Activated T-cell treated with anti-CD3 and anti-CD28 coated beads, Interleukin-2, amount 50 U/mL, for 4 hours (primary cell): ENCODE results near the gene CIAO2A. TPM values are rescaled to one million over a fixed set of nuclear protein-coding genes. Genes with fewer than 3 reads are reported as not detected.

Experiments
- ATAC-seq, 2 donors: fragments of 200-7000 bp; cut with Tn5 transposase; one replicate each; pipeline ENCODE4 v1.10.0; 2021
- DNase-seq: peaks from one replicate; pipeline ENCODE4 v3.0.0-alpha.2; 2020
- H3K27me3 Mint-ChIP-seq: one replicate; pipeline ENCODE4 v1.8.0; 2021; ENCODE audit warnings: low read depth, mixed read lengths
- H3K36me3 Mint-ChIP-seq: one replicate; pipeline ENCODE4 v1.8.0; 2022; ENCODE audit warnings: mixed read lengths; ENCODE audit not compliant: insufficient read depth
- H3K4me1 Mint-ChIP-seq: one replicate; pipeline ENCODE4 v1.8.0; 2021; ENCODE audit warnings: low read depth, mixed read lengths
- H3K4me3 Mint-ChIP-seq: one replicate; pipeline ENCODE4 v1.8.0; 2021; ENCODE audit warnings: mild to moderate bottlenecking, moderate library complexity, mixed read lengths
- H3K9me3 Mint-ChIP-seq: one replicate; pipeline ENCODE4 v1.8.0; 2021; ENCODE audit warnings: mixed read lengths
- total RNA-seq, 3 donors: library from RNA; stranded (reverse); gene quantifications; one replicate each; pipeline ENCODE4 v1.2.1, GENCODE V29; 2021

Gene CIAO2A
- total RNA-seq, 3 donors from 2014 or later = 37.5 to 45.4 (median 44.1) TPM

- Mint-ChIP-seq H3K4me1 (peaks cover 11% of the 10 kb centered on the region), H3K27me3 (no peaks in the 10 kb centered on the region), H3K36me3 (no peaks in the 10 kb centered on the region), H3K9me3 (no peaks in the 10 kb centered on the region), H3K4me3 (no peak overlapping the region)
- ATAC-seq = no peak
- no peak for DNase-seq
Measured at GRCh38 chr15:64026591-64026990, 67.0 kb downstream of the CIAO2A start.

GRCh38 chr15:64024172-64025050, 69.2 kb downstream of the CIAO2A start:
- Mint-ChIP-seq H3K27me3 (no peaks in the 10 kb centered on the region), H3K9me3 (no peaks in the 10 kb centered on the region), H3K4me3 (no peak overlapping the region), H3K4me1 (peaks cover 2% of the 10 kb centered on the region), H3K36me3 (no peaks in the 10 kb centered on the region)
- no peak for ATAC-seq
- DNase-seq = no peak

- Mint-ChIP-seq H3K4me1 (no peaks in the 10 kb centered on the region), H3K9me3 (no peaks in the 10 kb centered on the region), H3K36me3 (no peaks in the 10 kb centered on the region), H3K4me3 (no peak overlapping the region), H3K27me3 (no peaks in the 10 kb centered on the region)
- DNase-seq = no peak
- no peak for ATAC-seq
Measured at GRCh38 chr15:64023220-64023619, 70.4 kb downstream of the CIAO2A start.

- H3K27me3 Mint-ChIP-seq = no peaks in the 10 kb centered on the region
- no peaks in the 10 kb centered on the region for H3K4me1 Mint-ChIP-seq
- ATAC-seq (no peak), DNase-seq (no peak)
- no peaks in the 10 kb centered on the region for H3K9me3 Mint-ChIP-seq
- H3K4me3 Mint-ChIP-seq = no peak overlapping the region
- H3K36me3 Mint-ChIP-seq = no peaks in the 10 kb centered on the region
Measured at GRCh38 chr15:64022571-64022970, 71.1 kb downstream of the CIAO2A start.

Other genes with a start within 250 kb of the CIAO2A start
- gene DAPK2, start 47.4 kb downstream of the CIAO2A start, total RNA-seq = 1 to 10 TPM in 1 of 3 donors, under 1 TPM in 2; 0.40 to 1.1 (median 0.71) TPM
- gene SNX1, start 2.1 kb upstream of the CIAO2A start, total RNA-seq = 10 to 100 TPM; 88.4 to 96.4 (median 93.6) TPM
- under 1 TPM; 0.26 to 0.35 (median 0.30) TPM for gene SNX22, start 57.9 kb upstream of the CIAO2A start, total RNA-seq
- gene PPIB, start 69.2 kb upstream of the CIAO2A start, total RNA-seq = 100 to 1,000 TPM; 411 to 479 (median 433) TPM